Measurements from ENCODE around the gene DOCK8. TPM values are rescaled to one million over a fixed set of nuclear protein-coding genes. Genes with fewer than 3 reads are reported as not detected.

Gene DOCK8
- total RNA-seq, 4 donors from 2014 or later, result 22.7 to 49.0 (median 36.7) TPM

- no peak for TF ChIP-seq CTCF (IDR thresholded peaks at IDR 0.05; ENCODE audit: low read depth)
These were observed 163.6 kb downstream of the DOCK8 start for GRCh38 chr9:378263-378662.

GRCh38 chr9:382383-382782 lies 167.7 kb downstream of the DOCK8 start:
- TF ChIP-seq CTCF (IDR thresholded peaks at IDR 0.05; ENCODE audit: low read depth), result no peak

- no peak for TF ChIP-seq CTCF (IDR thresholded peaks at IDR 0.05; ENCODE audit: low read depth)
These were observed 171.2 kb downstream of the DOCK8 start for GRCh38 chr9:385818-386398.

- TF ChIP-seq CTCF (IDR thresholded peaks at IDR 0.05; ENCODE audit: low read depth), result no peak
These were observed 174.5 kb downstream of the DOCK8 start for GRCh38 chr9:389159-389558.

GRCh38 chr9:389758-390157 lies 175.1 kb downstream of the DOCK8 start:
- no peak for TF ChIP-seq CTCF (IDR thresholded peaks at IDR 0.05; ENCODE audit: low read depth)

- TF ChIP-seq CTCF (IDR thresholded peaks at IDR 0.05; ENCODE audit: low read depth), result no peak
These were observed 177.6 kb downstream of the DOCK8 start for GRCh38 chr9:392077-392804.

GRCh38 chr9:394347-395052 lies 179.8 kb downstream of the DOCK8 start:
- TF ChIP-seq CTCF (IDR thresholded peaks at IDR 0.05; ENCODE audit: low read depth), result no peak
